GM19463 (cell line): ENCODE results near the gene CD8B2.
"Not testable (repeated sequence)": the region's sequence is repeated elsewhere in the genome, so short reads cannot be mapped to it uniquely, and the experiment has no call there.

Experiments used
- ATAC-seq: cut with Tn5 transposase; IDR thresholded peaks from one replicate; pipeline ENCODE4 v1.9.1; 2021; ENCODE audit warnings: mild to moderate bottlenecking, moderate library complexity; ENCODE audit not compliant: unreplicated experiment

CD8B2 gene

DNA sequence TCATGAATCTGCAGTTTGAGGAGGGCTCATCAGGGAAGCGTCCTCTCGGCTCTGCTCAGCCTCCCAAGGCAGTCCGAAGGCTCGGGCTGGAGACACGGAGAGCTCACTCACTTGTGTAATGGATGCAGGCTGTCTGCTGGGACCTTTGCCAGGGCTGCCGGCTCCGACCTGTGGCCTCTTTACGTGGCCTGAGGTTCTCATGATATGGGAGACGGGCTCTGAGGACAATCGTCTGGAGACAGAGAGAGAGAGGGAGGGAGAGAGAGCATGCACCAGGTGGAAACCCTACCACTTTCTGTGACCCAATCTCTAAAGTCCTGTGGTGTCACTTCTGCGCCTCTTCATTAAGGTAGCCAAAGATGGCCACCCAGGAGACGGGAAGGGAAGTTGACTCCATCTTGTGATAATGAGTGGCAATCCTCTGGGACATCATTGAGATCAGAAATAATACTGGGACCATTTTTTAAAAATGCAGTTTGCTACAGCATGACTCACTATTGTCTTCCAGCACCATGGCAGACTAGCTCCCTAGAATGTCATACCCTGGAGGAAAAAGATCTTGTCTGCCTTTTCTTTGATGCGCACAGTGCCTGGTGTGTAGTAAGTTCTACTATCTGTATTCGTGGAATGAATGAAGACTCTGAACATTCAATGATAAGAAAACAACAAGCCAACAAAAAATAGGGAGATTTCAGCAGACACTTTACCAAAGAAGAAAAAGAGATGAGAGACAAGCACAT lies 60.2 kb downstream of the CD8B2 start:
- ATAC-seq, result no peak

GRCh38 chr2:106551417-106552130 lies 64.4 kb downstream of the CD8B2 start:
- ATAC-seq, result no peak

- ATAC-seq, result no peak
These were observed 65.8 kb downstream of the CD8B2 start for GRCh38 chr2:106552921-106553320.

DNA sequence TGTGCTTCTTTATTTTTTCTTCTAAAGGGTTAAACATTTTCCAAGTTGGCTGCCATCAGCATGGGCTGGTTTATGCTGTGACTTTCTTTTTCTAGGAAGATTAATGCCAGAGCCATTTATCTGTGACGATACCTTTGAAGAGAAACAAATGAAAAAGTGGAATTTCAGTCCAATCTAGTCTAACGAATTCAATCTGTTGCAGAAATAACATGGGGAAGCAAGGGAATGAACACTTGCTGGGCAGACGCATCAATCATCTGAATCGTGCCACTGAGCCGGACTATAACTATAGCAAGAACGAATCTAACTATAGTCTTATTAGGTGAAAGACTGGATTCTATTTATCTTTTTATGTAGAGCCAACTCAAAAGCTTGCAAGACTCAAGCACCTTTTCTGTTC lies 66.2 kb downstream of the CD8B2 start:
- no peak for ATAC-seq

GRCh38 chr2:106554411-106554810 lies 67.2 kb downstream of the CD8B2 start:
- no peak for ATAC-seq

DNA sequence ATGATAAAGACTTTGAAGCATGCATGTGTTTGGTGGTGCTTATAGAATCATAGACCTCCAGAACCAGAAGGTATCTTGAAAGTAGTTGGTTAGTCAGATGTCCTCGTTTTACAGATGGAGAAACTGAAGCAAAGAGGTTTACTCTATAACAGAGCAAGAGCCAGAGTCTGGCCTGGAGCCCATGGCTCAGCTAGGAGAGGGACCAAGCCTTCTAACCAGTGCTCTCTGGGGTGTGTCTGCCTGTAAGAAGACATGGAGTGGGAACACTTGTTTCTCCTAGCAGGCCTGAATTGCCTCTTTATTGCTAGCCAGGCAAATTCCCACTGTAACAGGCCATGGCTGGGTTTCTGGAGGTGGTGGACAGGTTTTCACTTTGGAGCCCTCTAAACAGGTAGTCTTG lies 67.9 kb downstream of the CD8B2 start:
- no peak for ATAC-seq

GRCh38 chr2:106559786-106560185 lies 72.6 kb downstream of the CD8B2 start:
- not testable (repeated sequence) for ATAC-seq

GRCh38 chr2:106560773-106561172 lies 73.6 kb downstream of the CD8B2 start:
- ATAC-seq, result no peak

DNA sequence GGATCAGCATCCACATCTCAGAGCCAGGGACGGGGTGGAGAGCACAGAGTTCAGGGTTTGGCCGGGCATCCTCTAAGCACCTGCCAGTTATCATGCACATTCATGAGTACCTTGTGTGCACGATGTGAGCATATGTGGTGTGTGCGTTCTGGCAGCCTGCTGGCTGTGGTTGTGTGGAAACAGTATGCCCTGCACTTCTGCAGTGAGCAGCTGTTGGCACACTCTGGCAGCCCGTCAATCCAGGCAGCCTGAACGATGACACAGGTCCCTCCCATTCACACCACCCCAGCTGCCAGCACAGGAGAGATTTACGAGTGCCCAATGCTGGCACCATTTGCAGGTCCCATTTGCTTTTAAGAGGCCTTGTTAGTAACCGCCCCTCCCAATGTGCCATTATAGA lies 74.2 kb downstream of the CD8B2 start:
- no peak for ATAC-seq

DNA sequence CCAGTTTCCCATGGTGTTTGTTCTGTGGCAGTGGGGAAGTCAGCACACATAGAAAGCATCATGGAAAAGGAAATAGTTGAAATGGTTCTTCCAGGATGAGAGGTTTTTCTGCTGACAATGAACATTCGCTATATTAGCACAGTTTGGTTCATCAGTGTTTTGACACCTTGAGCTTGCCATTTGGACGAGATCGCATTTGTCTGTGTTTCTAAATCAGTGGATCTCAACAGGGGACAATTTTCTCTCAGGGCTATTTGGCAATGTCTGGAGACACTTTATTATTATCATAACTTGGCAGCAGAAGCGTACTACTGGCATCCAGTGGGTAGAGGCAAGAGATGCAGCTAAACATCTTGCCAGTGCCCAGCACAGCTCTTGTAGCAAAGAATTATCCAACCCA lies 74.6 kb downstream of the CD8B2 start:
- no peak for ATAC-seq

DNA sequence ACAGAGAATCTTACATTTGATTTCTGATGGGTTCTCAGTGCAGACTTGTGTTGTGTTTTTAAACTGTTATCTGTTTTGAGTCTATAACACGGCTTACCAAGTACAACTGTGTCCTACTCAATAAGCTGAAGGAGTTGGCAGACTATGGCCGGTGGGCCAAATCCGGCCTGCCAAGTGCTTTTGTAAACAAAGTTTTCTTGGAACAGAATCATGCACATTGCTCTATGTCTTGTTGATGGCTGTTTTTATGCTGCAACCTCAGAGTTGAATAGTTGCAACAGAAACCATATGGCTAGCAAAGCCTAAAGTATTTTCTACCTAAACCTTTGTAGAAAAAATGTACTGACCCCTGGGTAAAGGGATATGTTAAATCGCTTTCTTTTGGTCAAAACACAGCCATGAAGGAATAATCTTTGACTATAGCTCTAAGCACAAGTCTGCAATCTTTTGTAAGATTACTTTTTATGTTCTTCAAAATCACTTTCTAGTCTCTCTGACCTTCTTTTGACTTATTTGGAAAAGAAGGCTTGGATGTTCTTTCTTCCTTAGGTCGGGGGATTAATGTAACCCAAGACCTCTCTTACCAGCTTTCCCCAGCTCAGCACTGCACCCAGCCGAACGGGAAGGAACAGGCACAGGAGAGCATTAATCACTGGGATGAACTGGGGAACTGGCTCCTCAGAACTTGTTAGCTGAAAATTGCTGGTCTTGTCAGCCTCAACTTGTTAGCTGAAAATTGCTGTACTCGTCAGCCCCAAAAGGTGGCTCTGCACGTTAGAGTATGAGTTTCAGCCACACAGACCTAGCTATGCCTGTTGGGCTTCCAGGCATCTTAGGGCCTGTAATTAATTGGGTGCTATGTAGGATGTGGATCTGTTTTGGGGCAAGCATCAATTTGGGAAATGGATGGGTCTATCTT lies 75.4 kb downstream of the CD8B2 start:
- no peak for ATAC-seq

GRCh38 chr2:106563195-106563594 lies 76.0 kb downstream of the CD8B2 start:
- ATAC-seq, result no peak

DNA sequence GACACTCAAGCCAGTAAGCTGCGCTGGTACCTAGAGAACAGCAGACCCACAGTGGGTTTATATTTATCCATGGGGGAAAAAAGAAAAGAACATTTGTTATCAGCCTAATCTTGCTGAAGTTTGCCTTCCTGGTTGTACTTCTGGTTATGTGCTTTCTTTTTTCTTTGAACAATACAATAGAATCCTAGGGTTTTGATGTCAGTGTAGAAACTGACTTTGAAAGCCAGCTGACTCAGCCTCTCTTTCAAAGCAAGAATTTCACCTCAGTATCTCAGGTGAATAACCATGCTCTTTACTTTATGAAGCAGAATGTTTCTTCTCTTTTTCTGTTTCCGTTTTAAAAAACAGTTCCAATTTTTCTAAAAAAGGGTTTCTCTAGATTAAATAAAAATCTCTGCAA lies 78.4 kb downstream of the CD8B2 start:
- ATAC-seq, result no peak

GRCh38 chr2:106566050-106566449 lies 78.9 kb downstream of the CD8B2 start:
- ATAC-seq, result no peak

DNA sequence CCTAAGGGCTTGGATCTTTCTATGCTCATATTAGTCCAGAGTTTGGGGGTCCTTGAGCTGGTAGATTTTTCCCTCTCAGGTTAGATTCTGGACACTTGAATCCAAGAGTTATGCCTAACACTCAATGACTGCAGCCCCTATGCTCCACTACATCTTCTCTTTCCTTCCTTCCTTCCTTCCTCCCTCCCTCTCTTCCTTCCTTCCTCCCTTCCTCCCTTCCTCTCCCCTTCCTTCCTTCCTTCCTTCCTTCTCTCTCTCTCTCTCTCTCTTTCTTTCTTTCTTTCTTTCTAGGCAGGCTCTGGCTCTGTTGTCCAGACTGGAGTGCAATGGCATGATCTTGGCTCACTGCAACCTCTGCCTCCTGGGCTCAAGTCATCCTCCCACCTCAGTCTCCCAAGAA lies 79.3 kb downstream of the CD8B2 start:
- ATAC-seq, result not testable (repeated sequence)

- no peak for ATAC-seq
These were observed 83.2 kb downstream of the CD8B2 start for GRCh38 chr2:106570316-106570715.
